Measurements from ENCODE around the gene RAB28.

RAB28 gene

GRCh38 chr4:13484122-13484748 lies at the start of gene RAB28:
RAB28 (minus strand) TSS chr4:13484340.
- Histone ChIP-seq H3K9me2 (replicated peaks; ENCODE audit: insufficient read depth, low read length) (no peaks in the 10 kb centered on the region), H3K36me3 (ENCODE audit: low read length) (peaks cover 2% of the 10 kb centered on the region; the same call in 1 of the 2 replicates), H3K27me3 (ENCODE audit: low read length) (no peaks in the 10 kb centered on the region), H3K4me3 (ENCODE audit: insufficient read depth, low read length, poor library complexity, severe bottlenecking) (peak within 1 kb of the TSS; percentile 76), H4K20me1 (ENCODE audit: low read depth, low read length) (no peaks in the 10 kb centered on the region), H3K9ac (ENCODE audit: low read length) (peak within 1 kb of the TSS; percentile 83), H3K27ac (ENCODE audit: low read depth, low read length) (peak within 1 kb of the TSS; percentile 65), H3K4me2 (ENCODE audit: low read depth, low read length, poor library complexity, severe bottlenecking) (peak within 1 kb of the TSS; percentile 84), H2AFZ (ENCODE audit: low read depth, low read length, severe bottlenecking) (peak within 1 kb of the TSS; percentile 99), H3K9me3 (ENCODE audit: insufficient read depth, low read length) (no peaks in the 10 kb centered on the region), H3K79me2 (ENCODE audit: insufficient read depth, low read length) (peaks cover 12% of the 10 kb centered on the region; the same call in 1 of the 2 replicates), H3F3A (ENCODE audit: insufficient read depth) (no peaks in the 10 kb centered on the region)
- TF ChIP-seq CTCF (IDR thresholded peaks at IDR 0.05; ENCODE audit: insufficient read depth, low read length, poor library complexity, severe bottlenecking) (no peak), EZH2phosphoT487 (conservative IDR thresholded peaks at IDR 0.05; ENCODE audit: low read length) (no peak)

- no peaks in the 10 kb centered on the region for H4K20me1 ChIP-seq (ENCODE audit: low read depth, low read length)
- H3K27me3 ChIP-seq (ENCODE audit: low read length): no peaks in the 10 kb centered on the region
- no peaks in the 10 kb centered on the region for H3K36me3 ChIP-seq (ENCODE audit: low read length)
- no peak overlapping the region for H3K27ac ChIP-seq (ENCODE audit: low read depth, low read length)
- H3F3A ChIP-seq (ENCODE audit: insufficient read depth): no peaks in the 10 kb centered on the region
- no peak for TF ChIP-seq CTCF (IDR thresholded peaks at IDR 0.05; ENCODE audit: insufficient read depth, low read length, poor library complexity, severe bottlenecking)
- no peak for TF ChIP-seq EZH2phosphoT487 (conservative IDR thresholded peaks at IDR 0.05; ENCODE audit: low read length)
- no peak overlapping the region for H3K4me3 ChIP-seq (ENCODE audit: insufficient read depth, low read length, poor library complexity, severe bottlenecking)
- no peak overlapping the region for H3K4me2 ChIP-seq (ENCODE audit: low read depth, low read length, poor library complexity, severe bottlenecking)
- no peak overlapping the region for H3K9ac ChIP-seq (ENCODE audit: low read length)
- H2AFZ ChIP-seq (ENCODE audit: low read depth, low read length, severe bottlenecking): no peak overlapping the region
- H3K9me3 ChIP-seq (ENCODE audit: insufficient read depth, low read length): no peaks in the 10 kb centered on the region
- H3K79me2 ChIP-seq (ENCODE audit: insufficient read depth, low read length): no peaks in the 10 kb centered on the region
- H3K9me2 ChIP-seq (replicated peaks; ENCODE audit: insufficient read depth, low read length): no peaks in the 10 kb centered on the region
Measured at GRCh38 chr4:13531625-13531998, 47.5 kb upstream of the RAB28 start.

GRCh38 chr4:13530823-13531624 lies 46.9 kb upstream of the RAB28 start:
- no peaks in the 10 kb centered on the region for H4K20me1 ChIP-seq (ENCODE audit: low read depth, low read length)
- no peak overlapping the region for H3K27ac ChIP-seq (ENCODE audit: low read depth, low read length)
- no peak for TF ChIP-seq CTCF (IDR thresholded peaks at IDR 0.05; ENCODE audit: insufficient read depth, low read length, poor library complexity, severe bottlenecking)
- TF ChIP-seq EZH2phosphoT487 (conservative IDR thresholded peaks at IDR 0.05; ENCODE audit: low read length): no peak
- H3K4me2 ChIP-seq (ENCODE audit: low read depth, low read length, poor library complexity, severe bottlenecking): no peak overlapping the region
- H3K79me2 ChIP-seq (ENCODE audit: insufficient read depth, low read length): no peaks in the 10 kb centered on the region
- H3K36me3 ChIP-seq (ENCODE audit: low read length): no peaks in the 10 kb centered on the region
- H3K27me3 ChIP-seq (ENCODE audit: low read length): no peaks in the 10 kb centered on the region
- no peak overlapping the region for H3K9ac ChIP-seq (ENCODE audit: low read length)
- H3K9me2 ChIP-seq (replicated peaks; ENCODE audit: insufficient read depth, low read length): no peaks in the 10 kb centered on the region
- H3F3A ChIP-seq (ENCODE audit: insufficient read depth): no peaks in the 10 kb centered on the region
- H2AFZ ChIP-seq (ENCODE audit: low read depth, low read length, severe bottlenecking): no peak overlapping the region
- H3K4me3 ChIP-seq (ENCODE audit: insufficient read depth, low read length, poor library complexity, severe bottlenecking): no peak overlapping the region
- H3K9me3 ChIP-seq (ENCODE audit: insufficient read depth, low read length): no peaks in the 10 kb centered on the region
